HG03520 (cell line): ENCODE data around the gene POU2AF1.

Experiments used
- ATAC-seq: cut with Tn5 transposase; IDR thresholded peaks from one replicate; pipeline ENCODE4 v1.9.1; 2021; ENCODE audit warnings: mild to moderate bottlenecking, moderate library complexity; ENCODE audit not compliant: unreplicated experiment

The POU2AF1 gene

GRCh38 chr11:111388420-111388819 is 9.3 kb upstream of the POU2AF1 start:
- no peak for ATAC-seq

GRCh38 chr11:111387363-111387762 is 8.3 kb upstream of the POU2AF1 start:
- no peak for ATAC-seq

GRCh38 chr11:111386611-111387150 is 7.6 kb upstream of the POU2AF1 start:
- ATAC-seq = no peak

GRCh38 chr11:111384494-111384893 is 5.4 kb upstream of the POU2AF1 start:
- ATAC-seq = no peak

- ATAC-seq = no peak
These were observed 3.4 kb upstream of the POU2AF1 start for GRCh38 chr11:111382451-111382850.

- ATAC-seq = peak; percentile 31
These were observed 594 bp upstream of the POU2AF1 start for GRCh38 chr11:111379602-111380136.

GRCh38 chr11:111378185-111378860 is 752 bp downstream of the POU2AF1 start:
- no peak for ATAC-seq

- ATAC-seq = peak; percentile 30
These were observed 2.7 kb downstream of the POU2AF1 start for GRCh38 chr11:111376181-111376871.

- ATAC-seq = no peak
These were observed 5.5 kb downstream of the POU2AF1 start for GRCh38 chr11:111373590-111373989.

GRCh38 chr11:111372538-111372937 is 6.5 kb downstream of the POU2AF1 start:
- ATAC-seq = no peak

GRCh38 chr11:111370902-111371578 is 8.0 kb downstream of the POU2AF1 start:
- ATAC-seq = peak; percentile 40

- ATAC-seq = no peak
These were observed 8.7 kb downstream of the POU2AF1 start for GRCh38 chr11:111370270-111370901.

- no peak for ATAC-seq
These were observed 10.9 kb downstream of the POU2AF1 start for GRCh38 chr11:111368285-111368560.

- ATAC-seq = peak; percentile 45
These were observed 11.4 kb downstream of the POU2AF1 start for GRCh38 chr11:111367411-111368284.

GRCh38 chr11:111366560-111367410 is 12.3 kb downstream of the POU2AF1 start:
- no peak for ATAC-seq

GRCh38 chr11:111365722-111366559 is 13.1 kb downstream of the POU2AF1 start:
- no peak for ATAC-seq

GRCh38 chr11:111364503-111364902 is 14.6 kb downstream of the POU2AF1 start:
- ATAC-seq = no peak

GRCh38 chr11:111363985-111364384 is 15.1 kb downstream of the POU2AF1 start:
- no peak for ATAC-seq
